ENCODE data around the gene OPCML. TPM values are rescaled to one million over a fixed set of nuclear protein-coding genes. Genes with fewer than 3 reads are reported as not detected.

The OPCML gene
- polyA plus RNA-seq, 1 donor from 2014 or later, result 11.6 TPM

- TF ChIP-seq POLR2AphosphoS5 (IDR thresholded peaks at IDR 0.05) (no peak), EP300 (conservative IDR thresholded peaks at IDR 0.05; ENCODE audit: poor library complexity, severe bottlenecking) (no peak)
- TF ChIP-seq, protein P1, sequence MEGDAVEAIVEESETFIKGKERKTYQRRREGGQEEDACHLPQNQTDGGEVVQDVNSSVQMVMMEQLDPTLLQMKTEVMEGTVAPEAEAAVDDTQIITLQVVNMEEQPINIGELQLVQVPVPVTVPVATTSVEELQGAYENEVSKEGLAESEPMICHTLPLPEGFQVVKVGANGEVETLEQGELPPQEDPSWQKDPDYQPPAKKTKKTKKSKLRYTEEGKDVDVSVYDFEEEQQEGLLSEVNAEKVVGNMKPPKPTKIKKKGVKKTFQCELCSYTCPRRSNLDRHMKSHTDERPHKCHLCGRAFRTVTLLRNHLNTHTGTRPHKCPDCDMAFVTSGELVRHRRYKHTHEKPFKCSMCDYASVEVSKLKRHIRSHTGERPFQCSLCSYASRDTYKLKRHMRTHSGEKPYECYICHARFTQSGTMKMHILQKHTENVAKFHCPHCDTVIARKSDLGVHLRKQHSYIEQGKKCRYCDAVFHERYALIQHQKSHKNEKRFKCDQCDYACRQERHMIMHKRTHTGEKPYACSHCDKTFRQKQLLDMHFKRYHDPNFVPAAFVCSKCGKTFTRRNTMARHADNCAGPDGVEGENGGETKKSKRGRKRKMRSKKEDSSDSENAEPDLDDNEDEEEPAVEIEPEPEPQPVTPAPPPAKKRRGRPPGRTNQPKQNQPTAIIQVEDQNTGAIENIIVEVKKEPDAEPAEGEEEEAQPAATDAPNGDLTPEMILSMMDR (IDR thresholded peaks at IDR 0.05; ENCODE audit: poor library complexity, severe bottlenecking), result no peak
- H3K27ac ChIP-seq (ENCODE audit: low read length), result no peak overlapping the region
- no peaks in the 10 kb centered on the region for H4K20me1 ChIP-seq (ENCODE audit: insufficient read depth)
- no peaks in the 10 kb centered on the region for H3K36me3 ChIP-seq (ENCODE audit: insufficient read depth, low read length)
- no peaks in the 10 kb centered on the region for H3K9me3 ChIP-seq (ENCODE audit: low read length)
- no peaks in the 10 kb centered on the region for H3K27me3 ChIP-seq (ENCODE audit: insufficient read depth, low read depth, low read length)
- peaks cover 6% of the 10 kb centered on the region for H3F3A ChIP-seq (ENCODE audit: insufficient read depth, low read length, poor library complexity, severe bottlenecking)
- H3K4me2 ChIP-seq (ENCODE audit: low read length), result no peak overlapping the region
- no peak overlapping the region for H2AFZ ChIP-seq (ENCODE audit: low read depth, low read length)
- H3K9ac ChIP-seq (ENCODE audit: low read length), result no peak overlapping the region
- no peak overlapping the region for H3K4me3 ChIP-seq (ENCODE audit: low read length)
- no peaks in the 10 kb centered on the region for H3K79me2 ChIP-seq (replicated peaks; ENCODE audit: insufficient read depth, low read length)
- no peaks in the 10 kb centered on the region for H3K9me2 ChIP-seq (ENCODE audit: insufficient read depth, low read length)
These were observed 299.6 kb downstream of the OPCML start for GRCh38 chr11:133232665-133233064.

GRCh38 chr11:133230431-133230830 lies 301.9 kb downstream of the OPCML start:
- Histone ChIP-seq H3K9me3 (ENCODE audit: low read length) (no peaks in the 10 kb centered on the region), H3K27me3 (ENCODE audit: insufficient read depth, low read depth, low read length) (no peaks in the 10 kb centered on the region), H3K79me2 (replicated peaks; ENCODE audit: insufficient read depth, low read length) (no peaks in the 10 kb centered on the region), H3F3A (ENCODE audit: insufficient read depth, low read length, poor library complexity, severe bottlenecking) (peaks cover 6% of the 10 kb centered on the region), H3K9ac (ENCODE audit: low read length) (no peak overlapping the region), H3K27ac (ENCODE audit: low read length) (no peak overlapping the region), H3K4me3 (ENCODE audit: low read length) (no peak overlapping the region), H3K36me3 (ENCODE audit: insufficient read depth, low read length) (no peaks in the 10 kb centered on the region), H3K9me2 (ENCODE audit: insufficient read depth, low read length) (no peaks in the 10 kb centered on the region), H2AFZ (ENCODE audit: low read depth, low read length) (no peak overlapping the region), H4K20me1 (ENCODE audit: insufficient read depth) (no peaks in the 10 kb centered on the region), H3K4me2 (ENCODE audit: low read length) (no peak overlapping the region)
- TF ChIP-seq RAD21 (conservative IDR thresholded peaks at IDR 0.05), result no peak
- no peak for TF ChIP-seq TAF1 (IDR thresholded peaks at IDR 0.05; ENCODE audit: low read depth)
- TF ChIP-seq POLR2AphosphoS5 (IDR thresholded peaks at IDR 0.05), result no peak
- no peak for TF ChIP-seq MXI1 (conservative IDR thresholded peaks at IDR 0.05; ENCODE audit: poor library complexity, severe bottlenecking)
- TF ChIP-seq EP300 (conservative IDR thresholded peaks at IDR 0.05; ENCODE audit: poor library complexity, severe bottlenecking), result no peak
- TF ChIP-seq, protein P1 (IDR thresholded peaks at IDR 0.05; ENCODE audit: poor library complexity, severe bottlenecking), result no peak
- TF ChIP-seq EZH2 (IDR thresholded peaks at IDR 0.05; ENCODE audit: borderline replicate concordance, insufficient read depth, low read length, poor library complexity, severe bottlenecking), result no peak
- no peak for TF ChIP-seq SMC3 (conservative IDR thresholded peaks at IDR 0.05; ENCODE audit: poor library complexity)
- TF ChIP-seq REST (IDR thresholded peaks at IDR 0.05; ENCODE audit: borderline replicate concordance), result no peak
